ENCODE results near the gene MAN1C1. TPM values are rescaled to one million over a fixed set of nuclear protein-coding genes. Genes with fewer than 3 reads are reported as not detected.

Gene MAN1C1
- total RNA-seq, 4 donors from 2014 or later = 11.0 to 20.9 (median 15.9) TPM

DNA sequence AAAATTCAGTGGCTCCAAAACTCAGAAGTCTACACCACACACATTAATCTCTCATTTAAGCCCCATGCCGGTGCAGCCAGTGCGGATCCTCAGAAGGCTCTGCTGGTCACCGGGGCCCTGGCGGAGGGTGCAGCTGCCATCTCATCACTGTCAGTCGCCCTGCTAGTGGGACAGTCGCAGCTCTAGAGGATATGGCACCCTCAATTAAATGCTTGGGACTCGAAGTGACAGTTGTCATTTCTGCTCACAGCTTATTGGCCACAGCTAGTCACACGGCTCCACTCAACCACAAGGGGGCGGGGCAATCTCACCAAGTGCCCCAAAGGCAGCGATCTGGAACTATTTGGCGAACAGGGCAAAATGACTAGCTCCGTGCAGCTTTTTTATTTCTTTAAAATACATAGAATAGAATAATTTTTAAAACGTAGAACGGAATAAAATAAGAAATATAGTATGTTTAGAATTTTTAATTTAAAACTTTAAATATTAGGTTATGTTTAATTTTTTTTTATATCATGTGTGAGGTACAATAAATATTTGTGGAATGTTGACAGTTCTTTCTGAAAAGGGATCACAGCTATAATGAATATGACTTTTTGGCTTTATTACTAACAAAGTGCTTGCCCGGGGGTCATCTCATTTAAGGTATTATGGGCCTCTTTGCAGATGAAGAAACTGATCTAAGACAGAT, 8.0 kb upstream of the MAN1C1 start:
- TF ChIP-seq, protein P1, sequence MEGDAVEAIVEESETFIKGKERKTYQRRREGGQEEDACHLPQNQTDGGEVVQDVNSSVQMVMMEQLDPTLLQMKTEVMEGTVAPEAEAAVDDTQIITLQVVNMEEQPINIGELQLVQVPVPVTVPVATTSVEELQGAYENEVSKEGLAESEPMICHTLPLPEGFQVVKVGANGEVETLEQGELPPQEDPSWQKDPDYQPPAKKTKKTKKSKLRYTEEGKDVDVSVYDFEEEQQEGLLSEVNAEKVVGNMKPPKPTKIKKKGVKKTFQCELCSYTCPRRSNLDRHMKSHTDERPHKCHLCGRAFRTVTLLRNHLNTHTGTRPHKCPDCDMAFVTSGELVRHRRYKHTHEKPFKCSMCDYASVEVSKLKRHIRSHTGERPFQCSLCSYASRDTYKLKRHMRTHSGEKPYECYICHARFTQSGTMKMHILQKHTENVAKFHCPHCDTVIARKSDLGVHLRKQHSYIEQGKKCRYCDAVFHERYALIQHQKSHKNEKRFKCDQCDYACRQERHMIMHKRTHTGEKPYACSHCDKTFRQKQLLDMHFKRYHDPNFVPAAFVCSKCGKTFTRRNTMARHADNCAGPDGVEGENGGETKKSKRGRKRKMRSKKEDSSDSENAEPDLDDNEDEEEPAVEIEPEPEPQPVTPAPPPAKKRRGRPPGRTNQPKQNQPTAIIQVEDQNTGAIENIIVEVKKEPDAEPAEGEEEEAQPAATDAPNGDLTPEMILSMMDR (IDR thresholded peaks at IDR 0.05; ENCODE audit: low read depth) = no peak

- TF ChIP-seq, protein P1 (IDR thresholded peaks at IDR 0.05; ENCODE audit: low read depth) = no peak
Measured at GRCh38 chr1:25609921-25610320, 6.7 kb upstream of the MAN1C1 start.

DNA sequence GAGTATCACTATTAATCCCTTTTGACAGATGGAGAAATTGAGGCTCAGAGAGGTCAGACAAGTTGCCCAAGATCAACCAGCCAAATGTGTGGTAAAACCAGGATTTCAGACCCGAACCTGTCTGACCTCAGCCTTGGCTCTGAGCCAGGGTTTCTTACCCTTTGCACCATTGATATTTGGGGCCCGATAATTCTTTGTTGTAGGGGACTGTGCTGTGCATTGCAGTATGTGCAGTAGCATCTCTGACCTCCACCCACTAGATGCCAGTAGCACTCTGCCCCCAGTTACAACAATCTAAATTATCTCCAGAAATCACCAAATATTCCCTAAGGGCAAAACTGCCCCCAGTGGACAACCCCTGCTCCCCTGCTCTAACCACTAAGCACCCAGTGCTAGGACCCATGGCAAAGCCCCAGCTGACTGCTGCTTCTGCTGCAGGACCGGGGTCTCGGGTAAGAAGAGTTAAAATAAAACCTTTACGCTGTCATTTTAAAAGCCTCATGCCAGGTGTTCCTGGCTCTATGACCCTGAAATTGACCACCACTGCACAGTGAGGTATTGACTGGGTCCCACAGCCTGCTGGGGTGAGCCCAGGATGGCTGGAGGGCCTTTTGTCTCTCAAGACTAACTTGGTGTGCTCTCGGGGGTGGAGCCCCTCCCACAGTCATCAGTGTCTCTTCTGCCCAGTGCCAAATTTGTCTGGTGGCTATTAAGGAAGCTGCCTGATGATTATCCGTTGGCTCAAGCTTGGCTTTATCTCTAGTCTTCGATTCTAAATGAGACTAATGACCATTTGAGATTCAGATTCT, 5.6 kb upstream of the MAN1C1 start:
- TF ChIP-seq, protein P1 (IDR thresholded peaks at IDR 0.05; ENCODE audit: low read depth) = no peak

- TF ChIP-seq, protein P1 (IDR thresholded peaks at IDR 0.05; ENCODE audit: low read depth) = no peak
Measured at GRCh38 chr1:25611843-25612242, 4.7 kb upstream of the MAN1C1 start.

- TF ChIP-seq, protein P1 (IDR thresholded peaks at IDR 0.05; ENCODE audit: low read depth) = no peak
Measured at GRCh38 chr1:25612421-25612820, 4.2 kb upstream of the MAN1C1 start.

GRCh38 chr1:25613091-25613490, 3.5 kb upstream of the MAN1C1 start:
- TF ChIP-seq, protein P1 (IDR thresholded peaks at IDR 0.05; ENCODE audit: low read depth) = no peak

DNA sequence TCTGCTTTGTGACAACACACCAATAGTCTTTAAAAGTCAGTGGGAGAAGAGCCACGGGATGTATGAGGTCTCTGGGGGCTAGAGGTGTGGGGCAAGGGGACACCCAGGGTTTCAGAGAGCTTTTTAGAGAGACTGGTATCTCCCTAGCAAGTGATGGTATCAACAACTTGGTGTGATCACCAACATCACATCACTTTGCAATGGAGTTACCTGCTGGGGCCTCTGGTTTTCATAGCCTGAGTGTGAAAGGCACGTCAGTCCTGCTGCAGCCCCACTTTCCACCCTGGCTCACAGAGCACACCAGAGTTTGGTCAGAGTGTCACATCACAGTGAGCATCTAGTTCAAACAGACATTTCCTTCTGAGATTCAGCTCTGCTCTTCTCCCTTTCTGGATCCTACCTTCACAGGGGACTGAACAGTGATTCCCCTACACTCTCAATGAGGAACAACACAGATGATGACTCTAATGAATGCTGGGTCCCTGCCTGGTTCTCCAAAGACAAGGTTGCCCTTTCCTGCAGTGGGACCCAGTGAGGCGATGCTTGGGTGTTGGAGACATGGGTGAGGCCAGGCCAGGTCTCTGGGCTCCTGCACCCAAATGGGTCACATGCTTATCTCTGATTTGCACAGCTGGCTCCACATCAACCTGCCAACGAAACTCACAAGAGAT, 2.0 kb upstream of the MAN1C1 start:
- TF ChIP-seq, protein P1 (IDR thresholded peaks at IDR 0.05; ENCODE audit: low read depth) = no peak

Data from subcutaneous adipose tissue (tissue), 4 donors.